ENCODE measurements around the gene SAA2. TPM values are rescaled to one million over a fixed set of nuclear protein-coding genes. Genes with fewer than 3 reads are reported as not detected.

The SAA2 gene
- total RNA-seq, 1 experiment from 2014 or later, result not detected

DNA sequence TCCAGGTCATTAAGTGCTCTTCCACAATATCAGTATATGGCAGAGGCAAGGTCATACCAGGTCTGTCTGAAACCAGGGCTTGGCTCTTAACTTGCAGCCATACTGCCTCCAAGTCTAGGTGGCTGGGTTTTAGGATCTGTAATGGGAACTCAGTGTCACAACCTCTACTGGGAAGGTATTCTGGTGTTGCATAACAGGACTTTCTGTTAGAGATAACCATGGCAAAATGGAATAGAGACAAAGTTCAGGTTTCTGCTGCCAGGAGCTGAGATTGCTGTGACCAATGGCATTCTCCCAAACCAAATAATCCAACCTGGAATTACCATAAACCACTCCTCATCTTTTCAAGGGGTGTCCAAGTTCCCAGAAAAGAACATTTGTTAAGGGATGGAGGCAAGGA lies 10.8 kb upstream of the SAA2 start:
- Histone ChIP-seq H3K4me1 (ENCODE audit: insufficient read depth, low read length) (no peaks in the 10 kb centered on the region), H3T11ph (ENCODE audit: low read length) (no peak overlapping the region)
- DNase-seq, result no peak

More for the DNA sequence above, 10.8 kb upstream of the SAA2 start:
- Mint-ChIP-seq H3K4me1 (no peaks in the 10 kb centered on the region; a peak in 1 of 4 replicates), H3K36me3 (ENCODE audit: insufficient read depth in 1 of 3, low read depth in 3 of 3) (no peaks in the 10 kb centered on the region), H3K27me3 (ENCODE audit: low read depth) (no peaks in the 10 kb centered on the region), H3K4me3 (no peak overlapping the region), H3K27ac (no peak overlapping the region), H3K9me3 (no peaks in the 10 kb centered on the region)
- Histone ChIP-seq H3K23me2 (ENCODE audit: insufficient read length, low read depth, low read length, poor library complexity, severe bottlenecking) (no peaks in the 10 kb centered on the region), H3K18ac (ENCODE audit: insufficient read length, low read depth, low read length) (no peak overlapping the region), H2AFZ (ENCODE audit: low read length) (no peak overlapping the region), H3K23ac (ENCODE audit: insufficient read length, low read depth, low read length) (no peak overlapping the region), H4K8ac (replicated peaks; ENCODE audit: insufficient read length, low read depth, low read length) (no peak overlapping the region), H3K27me3 (ENCODE audit: insufficient read depth, low read length) (no peaks in the 10 kb centered on the region), H3K9me3 (ENCODE audit: control insufficient read depth, low read depth, low read length) (no peaks in the 10 kb centered on the region), H3K9ac (ENCODE audit: extremely low read depth, insufficient read length, low read length) (no peak overlapping the region), H2BK5ac (ENCODE audit: insufficient read length, low read length) (no peak overlapping the region), H2BK15ac (ENCODE audit: low read depth, low read length) (no peak overlapping the region), H4K20me1 (ENCODE audit: control insufficient read depth, insufficient read depth, insufficient read length) (no peaks in the 10 kb centered on the region), H3K14ac (ENCODE audit: insufficient read depth, low read length) (no peak overlapping the region), H2AK5ac (ENCODE audit: insufficient read length, low read length) (no peak overlapping the region), H2BK20ac (ENCODE audit: low read depth, low read length, poor library complexity, severe bottlenecking) (no peak overlapping the region), H3K79me1 (ENCODE audit: insufficient read depth, low read depth, low read length, poor library complexity, severe bottlenecking) (no peaks in the 10 kb centered on the region), H3K27ac (ENCODE audit: insufficient read length, low read depth, low read length) (no peak overlapping the region), H3K79me2 (ENCODE audit: insufficient read depth, low read length) (no peaks in the 10 kb centered on the region), H4K5ac (ENCODE audit: insufficient read length, low read depth, low read length) (no peak overlapping the region), H3K4ac (ENCODE audit: low read depth, low read length) (no peak overlapping the region), H3K4me2 (ENCODE audit: insufficient read depth, insufficient read length, low read length) (no peak overlapping the region), H3K56ac (ENCODE audit: insufficient read length, low read depth, low read length) (no peak overlapping the region), H4K91ac (ENCODE audit: insufficient read length, low read depth, low read length) (no peak overlapping the region), H2BK12ac (ENCODE audit: insufficient read length, low read depth, low read length) (no peak overlapping the region), H2BK120ac (ENCODE audit: low read depth, low read length, poor library complexity, severe bottlenecking) (no peak overlapping the region)
- TF ChIP-seq, protein P1, sequence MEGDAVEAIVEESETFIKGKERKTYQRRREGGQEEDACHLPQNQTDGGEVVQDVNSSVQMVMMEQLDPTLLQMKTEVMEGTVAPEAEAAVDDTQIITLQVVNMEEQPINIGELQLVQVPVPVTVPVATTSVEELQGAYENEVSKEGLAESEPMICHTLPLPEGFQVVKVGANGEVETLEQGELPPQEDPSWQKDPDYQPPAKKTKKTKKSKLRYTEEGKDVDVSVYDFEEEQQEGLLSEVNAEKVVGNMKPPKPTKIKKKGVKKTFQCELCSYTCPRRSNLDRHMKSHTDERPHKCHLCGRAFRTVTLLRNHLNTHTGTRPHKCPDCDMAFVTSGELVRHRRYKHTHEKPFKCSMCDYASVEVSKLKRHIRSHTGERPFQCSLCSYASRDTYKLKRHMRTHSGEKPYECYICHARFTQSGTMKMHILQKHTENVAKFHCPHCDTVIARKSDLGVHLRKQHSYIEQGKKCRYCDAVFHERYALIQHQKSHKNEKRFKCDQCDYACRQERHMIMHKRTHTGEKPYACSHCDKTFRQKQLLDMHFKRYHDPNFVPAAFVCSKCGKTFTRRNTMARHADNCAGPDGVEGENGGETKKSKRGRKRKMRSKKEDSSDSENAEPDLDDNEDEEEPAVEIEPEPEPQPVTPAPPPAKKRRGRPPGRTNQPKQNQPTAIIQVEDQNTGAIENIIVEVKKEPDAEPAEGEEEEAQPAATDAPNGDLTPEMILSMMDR (conservative IDR thresholded peaks at IDR 0.05), result no peak

Measured in H9 (cell line).